ENCODE data around the gene GSTA2. TPM values are rescaled to one million over a fixed set of nuclear protein-coding genes. Genes with fewer than 3 reads are reported as not detected.
A peak's percentile ranks its signal among the peaks of the same experiment; 100 is the strongest.
"Not testable (repeated sequence)": the region's sequence is repeated elsewhere in the genome, so short reads cannot be mapped to it uniquely, and the experiment has no call there.

The GSTA2 gene
- total RNA-seq, 1 donor: not detected

- TF ChIP-seq CTCF (IDR thresholded peaks at IDR 0.05; ENCODE audit: insufficient read depth, low read depth, low read length): no peak
- no peak for DNase-seq (ENCODE audit: low read depth)
- H3K4me3 ChIP-seq (ENCODE audit: low read depth, low read length): no peak overlapping the region
These were observed 3.0 kb downstream of the GSTA2 start for GRCh38 chr6:52760105-52760765.

- DNase-seq (ENCODE audit: low read depth): no peak
- no peak overlapping the region for H3K4me3 ChIP-seq (ENCODE audit: low read depth, low read length)
- TF ChIP-seq CTCF (IDR thresholded peaks at IDR 0.05; ENCODE audit: insufficient read depth, low read depth, low read length): no peak
These were observed 4.2 kb downstream of the GSTA2 start for GRCh38 chr6:52759085-52759484.

GRCh38 chr6:52757651-52758338 lies 5.5 kb downstream of the GSTA2 start:
- DNase-seq (ENCODE audit: low read depth): peak; percentile 5
- H3K4me3 ChIP-seq (ENCODE audit: low read depth, low read length): not testable (repeated sequence)

- TF ChIP-seq CTCF (IDR thresholded peaks at IDR 0.05; ENCODE audit: insufficient read depth, low read depth, low read length): no peak
- no peak overlapping the region for H3K4me3 ChIP-seq (ENCODE audit: low read depth, low read length)
- DNase-seq (ENCODE audit: low read depth): no peak
These were observed 8.8 kb downstream of the GSTA2 start for GRCh38 chr6:52754443-52754842.

GRCh38 chr6:52753137-52753536 lies 10.1 kb downstream of the GSTA2 start:
- H3K4me3 ChIP-seq (ENCODE audit: low read depth, low read length); DNase-seq (ENCODE audit: low read depth): not testable (repeated sequence)

- TF ChIP-seq CTCF (IDR thresholded peaks at IDR 0.05; ENCODE audit: insufficient read depth, low read depth, low read length): no peak
- no peak overlapping the region for H3K4me3 ChIP-seq (ENCODE audit: low read depth, low read length)
- DNase-seq (ENCODE audit: low read depth): no peak
These were observed 11.0 kb downstream of the GSTA2 start for GRCh38 chr6:52752310-52752709.

- TF ChIP-seq CTCF (IDR thresholded peaks at IDR 0.05; ENCODE audit: insufficient read depth, low read depth, low read length): no peak
- no peak overlapping the region for H3K4me3 ChIP-seq (ENCODE audit: low read depth, low read length)
- no peak for DNase-seq (ENCODE audit: low read depth)
These were observed 13.6 kb downstream of the GSTA2 start for GRCh38 chr6:52749556-52750152.

GRCh38 chr6:52747301-52747700 lies 16.0 kb downstream of the GSTA2 start:
- not testable (repeated sequence) for H3K4me3 ChIP-seq (ENCODE audit: low read depth, low read length); DNase-seq (ENCODE audit: low read depth)

All from fibroblast of villous mesenchyme (primary cell).